HG02970 (cell line): ENCODE measurements around the gene NAPA.
A peak's percentile ranks its signal among the peaks of the same experiment; 100 is the strongest.
"Not testable (repeated sequence)": the region's sequence is repeated elsewhere in the genome, so short reads cannot be mapped to it uniquely, and the experiment has no call there.

Experiments
- ATAC-seq: cut with Tn5 transposase; IDR thresholded peaks from one replicate; pipeline ENCODE4 v1.9.1; 2021; ENCODE audit warnings: mild to moderate bottlenecking, moderate library complexity, moderate number of reproducible peaks; ENCODE audit not compliant: unreplicated experiment, low FRiP score

NAPA gene

DNA sequence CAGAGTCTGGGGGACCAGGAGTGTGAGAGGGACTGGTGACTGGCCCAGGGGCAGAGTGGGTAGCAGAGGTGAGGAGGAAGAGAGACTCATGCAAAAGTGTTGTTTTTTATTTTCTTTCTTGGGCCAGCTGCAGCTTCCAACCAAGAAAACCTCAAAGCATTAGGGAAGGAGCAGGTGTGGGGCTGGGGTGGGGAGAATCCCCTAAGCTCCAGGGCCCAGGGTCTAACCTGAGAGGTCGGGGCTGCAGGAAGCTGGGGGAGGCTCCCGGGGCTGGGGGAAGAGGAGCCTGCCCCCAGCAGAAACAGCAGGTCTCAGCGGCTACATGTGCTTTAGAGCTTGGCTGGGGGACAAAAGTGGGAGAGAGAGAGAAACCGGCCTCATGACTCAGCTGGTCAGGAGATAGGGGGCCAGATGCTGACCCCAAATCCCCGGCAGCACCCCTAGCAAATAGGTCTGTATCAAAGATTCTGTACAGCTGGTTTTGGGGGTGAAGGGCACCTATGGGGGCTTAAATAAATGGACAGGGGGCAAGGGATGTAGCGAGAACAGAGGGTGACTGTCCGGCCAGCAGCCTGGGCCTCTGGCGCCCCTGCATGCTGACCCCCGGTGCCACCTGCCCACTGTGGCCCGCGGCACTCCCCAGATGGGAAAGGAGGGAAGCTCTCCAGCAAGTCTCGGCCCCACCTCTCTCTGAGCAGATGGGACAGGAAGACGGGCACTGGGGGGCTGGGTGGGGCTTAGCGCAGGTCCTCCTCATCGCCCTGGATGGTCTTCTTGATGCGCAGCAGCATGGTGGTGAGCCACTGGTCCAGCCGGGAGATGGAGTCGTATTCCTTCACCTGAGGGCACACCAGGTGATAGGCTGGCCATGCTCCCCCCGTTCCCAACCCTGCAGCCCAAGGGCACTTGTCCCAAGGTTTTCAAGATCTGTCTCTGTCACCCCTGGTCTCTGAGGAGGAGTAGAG is 27.0 kb downstream of the NAPA start:
- ATAC-seq, result no peak

DNA sequence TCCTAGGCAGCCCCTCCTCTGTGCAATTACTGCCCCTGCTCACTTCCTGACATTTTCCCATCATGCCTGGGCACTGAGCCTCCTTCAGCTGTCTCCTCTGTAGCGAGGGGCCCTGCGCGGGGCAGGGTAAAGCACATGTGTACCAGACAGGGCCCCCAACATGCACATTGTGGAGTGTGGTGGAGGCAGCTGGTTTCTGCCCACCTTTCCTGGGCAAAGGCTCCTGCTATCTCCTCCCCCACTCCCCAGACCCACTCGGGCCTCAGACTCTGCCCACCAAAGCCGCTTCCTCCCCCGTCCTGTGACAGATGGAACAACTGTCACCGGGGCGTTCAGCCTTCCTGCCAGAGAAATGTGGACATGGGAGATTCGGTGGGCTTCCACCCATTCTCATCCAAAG is 28.0 kb downstream of the NAPA start:
- no peak for ATAC-seq

DNA sequence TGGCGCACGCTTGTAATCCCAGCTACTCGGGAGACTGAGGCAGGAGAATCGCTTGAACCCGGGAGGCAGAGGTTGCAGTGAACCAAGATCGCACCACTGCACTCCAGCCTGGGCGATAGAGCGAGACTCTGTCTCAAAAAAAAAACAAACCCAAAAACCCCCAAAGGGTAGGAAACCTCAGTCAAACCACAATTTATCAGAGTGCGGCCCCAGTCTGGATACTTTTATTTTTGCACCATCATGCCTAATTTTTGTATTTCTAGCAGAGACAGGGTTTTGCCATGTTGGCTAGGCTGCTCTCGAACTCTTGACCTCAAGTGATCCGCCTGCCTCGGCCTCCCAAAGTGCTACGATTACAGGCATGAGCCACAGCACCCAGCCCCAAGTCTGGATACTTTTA is 28.6 kb downstream of the NAPA start:
- not testable (repeated sequence) for ATAC-seq

DNA sequence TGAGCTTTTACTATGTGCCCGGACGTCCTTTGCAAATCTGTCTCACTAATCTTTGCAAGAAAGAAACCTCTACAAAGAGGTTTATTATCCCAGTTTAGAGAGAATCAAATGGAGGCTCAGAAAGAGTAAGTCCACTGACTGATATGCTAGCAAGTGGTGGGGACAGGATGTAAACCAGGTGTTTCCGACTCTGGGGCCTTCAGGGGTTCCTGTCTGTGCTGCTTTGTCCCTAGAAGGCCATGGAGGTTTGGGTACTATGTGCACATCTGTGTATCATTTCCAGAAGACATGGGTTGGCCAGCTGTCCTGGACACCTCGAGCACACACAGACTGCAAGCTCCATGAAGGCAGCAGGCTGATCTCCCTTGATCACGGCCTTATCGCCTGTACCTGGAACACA is 29.7 kb downstream of the NAPA start:
- no peak for ATAC-seq

DNA sequence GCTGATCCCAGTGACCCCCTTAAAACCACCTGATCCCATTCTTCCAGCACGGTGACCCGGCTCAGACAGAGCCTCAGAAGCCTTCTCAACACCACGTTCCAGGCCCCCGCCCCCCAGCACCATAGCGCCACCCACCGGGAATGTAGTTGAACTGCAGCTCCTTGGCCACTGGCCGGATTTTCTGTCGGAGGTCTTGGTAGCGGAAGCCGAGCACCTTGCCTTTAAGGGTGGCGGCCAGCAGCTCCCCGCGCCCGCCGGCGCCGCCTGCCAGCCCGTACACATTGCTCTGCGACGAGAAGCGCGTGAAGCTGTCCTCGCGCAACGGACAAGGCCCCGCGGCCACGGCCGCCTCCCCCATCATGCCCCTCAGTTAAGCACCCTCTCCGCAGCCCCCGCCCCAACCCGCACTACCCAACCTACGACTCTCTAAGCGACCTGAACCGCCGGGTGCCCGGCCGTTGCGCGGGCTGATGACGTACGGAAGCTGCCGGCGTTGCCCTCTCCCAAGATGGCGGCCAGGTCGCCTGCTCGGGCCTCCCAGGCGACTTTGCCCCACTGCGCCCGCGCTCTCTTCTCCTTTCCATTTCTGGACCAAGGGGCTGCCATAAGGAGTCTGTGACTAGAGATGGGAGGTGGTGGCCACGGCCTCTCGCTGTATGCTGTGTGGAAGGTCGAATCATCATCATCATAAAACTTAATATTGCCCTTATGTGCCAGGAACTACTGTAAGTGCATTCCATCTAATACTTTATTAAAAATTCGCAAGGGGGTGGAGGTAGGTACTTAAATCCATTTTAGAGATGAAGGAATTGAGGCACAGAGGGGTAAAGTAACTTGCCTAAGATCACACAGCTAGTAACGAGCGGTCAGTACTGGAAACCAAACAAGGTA is 30.8 kb downstream of the NAPA start, which contains the start of gene KPTN:
Gene KPTN (minus strand): TSS at position 420 of the 891 bp plus-strand sequence. CDS start 59 bp downstream, at position 361.
- peak; percentile 69 for ATAC-seq

DNA sequence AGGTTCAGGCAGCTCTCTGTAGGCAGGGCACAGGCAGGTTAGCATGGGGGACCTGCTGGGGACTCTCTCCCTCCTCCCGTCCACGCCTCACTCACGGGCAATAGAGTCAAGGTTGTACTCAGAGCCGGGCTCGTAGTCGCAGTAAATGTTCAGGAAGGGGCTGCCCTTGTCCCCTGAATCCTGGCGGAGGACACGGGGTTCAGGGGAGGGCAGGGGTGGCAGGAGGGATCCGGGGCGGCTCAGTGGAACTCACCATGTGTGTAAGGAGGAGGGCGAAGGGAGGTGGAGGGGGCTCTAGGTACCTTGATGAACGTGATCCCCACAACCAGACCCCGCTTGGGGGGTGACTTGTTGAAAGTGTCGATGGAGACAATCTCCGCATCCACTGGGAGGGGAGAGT is 31.7 kb downstream of the NAPA start:
- ATAC-seq, result no peak

DNA sequence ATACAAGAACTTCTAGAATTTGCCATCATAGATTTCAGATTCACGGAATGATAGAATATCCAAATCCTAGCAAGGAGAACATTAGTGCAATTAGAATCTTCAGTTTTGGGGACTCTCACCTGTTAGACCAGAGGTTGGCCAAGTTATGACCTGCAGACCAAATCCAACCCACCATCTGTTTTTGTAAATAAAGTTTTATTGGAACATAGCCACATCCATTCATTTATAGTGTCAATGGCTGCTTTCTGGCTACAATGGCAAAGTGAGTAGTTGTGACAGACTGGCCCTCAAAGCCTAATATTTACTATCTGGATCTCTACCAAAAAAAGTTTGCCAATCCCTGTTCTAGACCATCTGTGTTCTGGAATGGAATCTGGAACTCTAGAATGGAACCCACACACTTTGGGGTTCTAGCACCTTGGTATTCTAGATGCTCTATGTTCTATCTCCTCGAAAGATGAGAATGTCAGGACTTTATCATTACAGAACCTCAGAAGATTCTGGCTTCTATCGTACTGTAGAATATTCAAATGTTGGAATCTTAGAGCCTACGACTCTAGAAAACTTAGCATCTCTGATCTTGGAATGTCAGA is 33.3 kb downstream of the NAPA start:
- no peak for ATAC-seq

DNA sequence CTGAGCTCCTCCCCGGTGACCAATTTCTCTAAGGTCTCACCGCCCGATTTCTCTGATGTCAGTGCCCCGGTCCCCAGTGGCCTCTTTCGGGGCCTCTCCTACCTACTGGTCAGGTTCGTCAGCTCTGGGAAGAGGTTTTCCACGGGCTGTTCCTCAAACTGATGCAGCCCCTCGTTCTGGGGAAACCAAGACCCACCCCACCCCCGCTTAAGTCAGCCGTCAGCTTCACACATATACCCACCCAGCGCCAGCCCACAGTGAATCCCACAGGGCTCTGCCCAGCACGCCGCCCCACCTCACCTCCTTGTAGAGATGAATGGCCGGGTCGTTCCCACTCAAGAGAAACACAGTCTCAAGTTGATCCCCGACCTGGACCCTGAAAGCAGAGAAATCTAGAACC is 34.2 kb downstream of the NAPA start:
- no peak for ATAC-seq

DNA sequence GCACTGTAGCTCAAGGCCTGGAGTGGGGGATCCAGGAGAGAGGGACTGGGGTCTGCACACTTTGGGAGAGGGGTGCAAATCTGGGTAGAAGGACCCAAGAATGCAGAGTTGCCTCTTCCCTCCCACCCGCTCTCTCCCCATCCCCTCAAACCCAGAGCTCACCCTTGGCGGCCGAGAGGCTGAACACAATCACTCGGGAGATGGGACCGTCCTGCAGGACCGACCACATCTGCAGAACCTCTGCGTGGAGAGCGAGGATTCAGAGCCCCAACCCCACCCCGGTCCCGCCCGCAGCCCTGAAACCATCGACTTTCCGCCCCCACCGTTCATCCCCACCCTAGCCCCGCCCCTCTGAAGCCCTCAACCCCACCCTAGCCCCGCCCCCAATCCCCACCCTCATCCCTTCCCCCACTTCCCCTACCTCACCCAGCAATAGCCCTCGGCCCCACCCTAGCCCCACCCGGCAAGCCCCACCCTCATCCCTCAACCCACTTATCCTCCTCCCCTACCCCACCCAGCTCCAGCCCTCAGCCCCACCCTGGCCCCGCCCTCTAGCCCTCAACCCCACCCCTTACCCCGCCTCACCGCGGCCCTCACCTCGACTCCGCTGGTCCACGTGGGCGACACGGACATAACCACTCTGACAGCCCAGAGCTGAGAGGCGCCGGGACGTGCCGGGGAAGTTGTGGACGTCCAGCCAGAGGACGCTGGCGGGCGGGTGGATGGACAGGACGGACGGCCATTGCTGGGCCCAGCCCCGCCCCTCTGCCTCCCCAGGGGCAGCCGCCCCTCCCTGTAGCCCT is 35.0 kb downstream of the NAPA start:
- no peak for ATAC-seq

DNA sequence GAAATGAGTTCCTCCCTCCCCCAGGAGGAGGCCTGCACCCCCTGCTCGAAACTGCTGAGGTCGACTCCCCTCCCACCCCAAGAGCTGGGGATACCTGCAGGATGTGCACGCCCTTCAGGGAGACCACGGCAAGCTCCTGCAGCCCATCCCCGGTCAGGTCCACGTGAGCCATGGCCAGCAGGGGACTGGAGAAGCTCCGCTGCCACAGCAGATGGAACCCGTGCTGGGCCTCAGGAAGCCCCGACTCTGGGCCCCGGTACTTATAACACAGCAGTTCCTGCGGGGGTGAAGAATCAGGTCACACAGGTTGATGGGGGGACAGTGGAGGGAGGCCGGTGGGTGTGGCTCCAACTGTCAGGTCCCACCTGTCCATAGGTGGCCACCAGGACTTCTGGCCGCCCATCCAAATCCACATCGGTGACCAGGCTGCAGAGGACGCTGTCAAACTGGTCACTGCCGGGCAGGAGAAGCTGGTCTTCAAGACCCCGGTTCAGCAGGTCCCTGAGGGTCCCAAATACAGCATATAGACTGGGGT is 38.4 kb downstream of the NAPA start:
- no peak for ATAC-seq

DNA sequence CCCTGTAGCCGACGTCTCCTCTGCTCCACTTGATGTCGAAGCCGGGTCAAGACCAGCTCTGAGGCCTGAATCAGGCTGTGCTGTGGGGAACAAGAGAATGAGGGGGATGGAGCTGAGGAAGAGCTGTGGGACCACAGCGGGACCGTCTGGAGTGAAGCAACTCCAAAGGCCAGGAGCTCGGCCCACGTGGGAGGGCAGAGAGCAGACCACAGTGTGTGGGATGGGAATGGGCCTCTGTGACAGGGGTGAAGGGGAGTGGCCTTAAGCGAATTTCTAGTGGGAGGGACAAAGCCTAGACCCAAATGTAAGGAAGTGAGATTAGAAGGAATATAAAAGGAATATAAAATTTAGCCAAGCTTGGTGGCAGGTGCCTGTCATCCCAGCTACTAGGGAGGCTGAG is 39.4 kb downstream of the NAPA start:
- no peak for ATAC-seq

DNA sequence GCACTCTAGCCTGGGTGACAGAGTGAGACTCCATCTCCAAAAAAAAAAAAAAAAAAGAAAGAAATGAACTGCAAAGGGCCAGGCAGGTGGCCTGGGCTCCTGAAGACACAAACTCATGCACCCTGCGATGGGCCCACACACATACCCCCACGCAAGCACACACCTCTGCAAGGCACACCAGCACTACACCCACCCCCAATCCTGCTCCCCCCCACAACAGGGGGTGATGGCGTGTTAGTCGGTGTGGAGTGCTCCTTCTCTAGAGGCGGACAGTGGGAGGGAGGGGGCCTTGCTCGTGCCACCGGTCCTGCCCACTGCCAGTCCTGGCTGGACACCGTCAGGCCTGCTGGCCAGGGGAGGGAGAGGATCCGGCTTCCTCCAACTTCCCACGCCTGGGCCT is 41.5 kb downstream of the NAPA start:
- no peak for ATAC-seq

DNA sequence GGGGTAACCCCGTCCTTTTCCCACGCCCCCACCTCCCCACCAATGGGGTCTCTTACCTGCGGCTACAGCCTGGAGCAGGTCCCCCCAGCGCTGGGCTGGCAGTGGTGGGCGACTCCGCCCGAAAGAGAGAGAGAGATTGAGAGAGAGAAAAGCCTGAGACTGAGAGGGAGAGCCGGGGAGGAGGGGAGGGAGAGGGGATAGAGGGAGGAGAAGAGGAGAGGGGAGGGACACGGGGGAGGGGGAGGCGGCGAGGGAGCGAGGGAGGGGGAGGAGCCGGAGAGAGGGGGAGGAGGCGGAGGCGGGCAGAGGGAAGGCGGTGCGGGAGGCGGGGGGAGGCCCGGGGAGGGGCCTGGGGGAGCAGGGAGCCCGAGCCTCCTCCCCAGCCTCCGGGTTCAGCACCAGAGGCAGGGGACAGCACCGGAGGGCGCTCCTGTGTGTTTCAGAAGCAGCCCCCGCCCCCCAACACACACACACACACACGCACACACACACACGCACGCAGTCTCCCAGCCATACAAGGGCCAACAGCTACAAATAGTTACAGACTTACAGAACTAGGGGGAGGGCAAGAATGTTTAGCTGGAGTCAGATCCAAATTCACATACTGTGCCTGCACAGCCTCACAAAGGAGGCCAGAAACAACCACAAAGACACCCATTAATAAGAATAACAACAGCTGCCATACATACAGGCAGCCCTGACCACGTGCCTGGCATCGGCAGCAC is 43.0 kb downstream of the NAPA start, which contains the start of gene SLC8A2:
Gene SLC8A2 (minus strand): TSS at position 161 of the 725 bp plus-strand sequence. CDS start 5,490 bp downstream, outside the sequence.
- no peak for ATAC-seq

DNA sequence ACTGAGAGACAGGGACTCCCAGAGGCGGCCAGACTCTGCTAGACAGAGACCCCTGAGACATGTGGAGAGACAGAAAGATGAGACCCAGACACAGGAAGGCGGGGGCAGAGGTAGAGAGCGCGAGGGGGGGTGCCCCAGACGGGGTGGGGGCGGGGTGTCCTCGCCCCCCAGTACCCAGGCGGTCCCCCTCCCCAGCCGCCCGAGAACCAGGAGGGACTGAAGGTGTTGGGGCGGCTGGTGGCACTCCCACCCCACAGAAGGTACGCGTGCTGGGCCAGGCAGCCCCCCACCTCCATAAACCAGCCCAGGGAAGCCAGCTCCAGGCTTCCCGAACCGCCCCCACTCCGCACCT is 43.5 kb downstream of the NAPA start:
- ATAC-seq, result no peak

DNA sequence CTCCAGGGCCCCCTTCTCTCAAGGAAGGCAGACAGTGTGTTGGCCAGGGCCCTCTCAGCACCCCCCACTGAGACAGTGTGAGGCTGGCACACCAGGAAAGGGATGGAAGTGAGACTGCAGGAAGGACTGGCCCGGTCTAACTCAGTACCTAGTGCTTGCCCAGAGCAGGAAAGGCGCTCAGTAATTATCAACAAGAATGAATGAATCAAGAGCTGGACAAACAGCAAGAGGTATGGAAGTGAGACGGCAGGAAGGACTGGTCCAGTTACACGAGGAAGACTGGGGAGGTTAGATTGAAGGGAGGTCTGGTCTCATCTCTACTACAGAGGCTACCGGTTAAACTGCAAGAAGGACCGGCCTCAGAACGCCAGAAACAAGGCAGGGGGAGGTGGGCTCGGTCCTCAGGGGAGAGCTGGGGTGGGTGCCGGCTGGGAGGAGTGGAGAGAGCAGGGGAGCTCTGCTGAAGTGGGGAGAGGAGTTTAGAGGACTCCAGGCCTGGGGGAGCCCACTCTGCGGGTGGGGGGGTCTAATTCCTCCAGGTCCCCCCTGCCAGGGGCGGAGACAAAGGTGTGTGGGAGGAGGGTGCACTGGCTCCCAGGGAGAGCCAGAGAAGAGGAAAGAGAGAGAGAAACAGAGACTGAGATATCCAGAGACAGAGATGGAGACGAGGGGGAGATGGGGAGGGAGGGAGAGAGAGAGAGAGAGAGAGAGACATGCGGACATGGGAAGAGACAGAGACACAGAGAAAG is 44.2 kb downstream of the NAPA start:
- no peak for ATAC-seq

DNA sequence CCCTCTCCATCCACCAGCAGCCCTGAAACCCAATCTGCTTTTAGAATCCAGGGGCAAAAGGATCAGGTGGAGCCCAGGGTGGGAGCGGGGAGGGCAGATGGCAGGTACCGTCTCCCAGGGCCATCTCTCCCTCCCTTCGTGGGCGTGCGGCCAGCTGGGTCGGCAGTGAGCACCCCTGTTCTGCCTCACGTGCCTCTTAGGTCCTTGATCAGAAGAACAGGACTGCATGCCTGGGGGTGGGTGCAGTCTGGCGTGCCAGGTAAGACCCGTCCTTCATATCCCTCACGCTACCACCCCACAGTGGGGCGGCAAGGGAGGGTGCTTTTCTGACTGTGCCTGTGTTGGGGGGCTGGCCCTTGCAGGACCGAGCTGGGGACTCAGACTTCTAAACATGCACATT is 45.1 kb downstream of the NAPA start:
- no peak for ATAC-seq

DNA sequence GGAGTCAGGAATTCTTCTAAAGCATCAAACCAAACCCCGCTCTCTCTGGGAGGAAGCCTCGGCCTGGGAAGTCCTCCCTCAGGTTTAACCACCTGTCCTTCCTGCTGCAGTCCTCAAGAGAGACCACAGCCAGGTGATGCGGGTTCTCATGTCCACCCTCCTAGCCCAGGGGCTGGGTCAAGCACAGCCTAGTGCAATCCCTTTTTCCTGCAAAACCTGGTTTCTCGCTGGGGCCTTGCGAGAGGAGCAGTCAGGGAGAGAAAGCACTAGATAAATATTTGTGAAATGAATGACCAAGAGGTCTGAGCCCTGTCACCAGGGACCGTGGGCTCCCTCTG is 45.5 kb downstream of the NAPA start:
- no peak for ATAC-seq

DNA sequence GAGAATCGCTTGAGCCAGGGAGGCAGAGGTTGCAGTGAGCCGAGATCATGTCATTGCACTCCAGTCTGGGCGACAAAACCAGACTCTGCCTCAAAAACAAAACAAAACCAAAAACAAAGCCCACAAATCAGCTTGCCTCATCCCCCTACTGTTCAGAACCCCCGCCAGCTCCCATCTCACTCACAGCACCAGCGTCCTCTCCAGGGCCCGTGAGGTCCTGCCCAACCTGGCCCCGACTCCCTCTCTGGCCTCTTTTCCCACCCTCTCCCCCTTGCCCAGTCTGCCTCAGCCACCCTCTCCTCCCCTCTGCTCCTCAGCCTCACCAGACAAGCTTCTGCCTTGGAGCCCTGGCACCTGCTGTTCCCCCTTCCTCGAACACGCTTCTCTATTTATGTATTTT is 46.9 kb downstream of the NAPA start:
- no peak for ATAC-seq

DNA sequence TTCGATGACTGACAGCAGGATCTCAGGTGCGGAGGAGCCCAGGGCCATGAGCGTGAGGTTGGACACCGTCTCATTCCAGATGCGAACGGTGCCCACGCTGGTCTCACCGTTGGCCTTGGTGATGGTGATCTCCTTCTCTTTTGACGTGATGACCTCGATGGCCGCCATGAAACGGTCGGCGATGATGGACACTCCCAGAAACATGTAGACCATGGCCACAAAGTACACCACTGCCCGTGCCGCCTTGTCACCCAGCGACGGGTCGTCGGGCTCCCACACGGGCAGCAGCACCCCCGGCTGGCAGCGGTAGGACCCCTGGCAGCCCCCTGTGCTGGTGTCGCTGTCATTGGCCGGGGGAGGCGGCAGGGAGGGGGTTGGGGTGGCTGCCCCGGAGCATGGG is 48.9 kb downstream of the NAPA start:
- ATAC-seq, result no peak
